Measurements from ENCODE around the gene SEPTIN2. TPM values are rescaled to one million over a fixed set of nuclear protein-coding genes. Genes with fewer than 3 reads are reported as not detected.
"Not testable (repeated sequence)": the region's sequence is repeated elsewhere in the genome, so short reads cannot be mapped to it uniquely, and the experiment has no call there.

SEPTIN2 gene
- polyA plus RNA-seq, 1 donor: 253 TPM

DNA sequence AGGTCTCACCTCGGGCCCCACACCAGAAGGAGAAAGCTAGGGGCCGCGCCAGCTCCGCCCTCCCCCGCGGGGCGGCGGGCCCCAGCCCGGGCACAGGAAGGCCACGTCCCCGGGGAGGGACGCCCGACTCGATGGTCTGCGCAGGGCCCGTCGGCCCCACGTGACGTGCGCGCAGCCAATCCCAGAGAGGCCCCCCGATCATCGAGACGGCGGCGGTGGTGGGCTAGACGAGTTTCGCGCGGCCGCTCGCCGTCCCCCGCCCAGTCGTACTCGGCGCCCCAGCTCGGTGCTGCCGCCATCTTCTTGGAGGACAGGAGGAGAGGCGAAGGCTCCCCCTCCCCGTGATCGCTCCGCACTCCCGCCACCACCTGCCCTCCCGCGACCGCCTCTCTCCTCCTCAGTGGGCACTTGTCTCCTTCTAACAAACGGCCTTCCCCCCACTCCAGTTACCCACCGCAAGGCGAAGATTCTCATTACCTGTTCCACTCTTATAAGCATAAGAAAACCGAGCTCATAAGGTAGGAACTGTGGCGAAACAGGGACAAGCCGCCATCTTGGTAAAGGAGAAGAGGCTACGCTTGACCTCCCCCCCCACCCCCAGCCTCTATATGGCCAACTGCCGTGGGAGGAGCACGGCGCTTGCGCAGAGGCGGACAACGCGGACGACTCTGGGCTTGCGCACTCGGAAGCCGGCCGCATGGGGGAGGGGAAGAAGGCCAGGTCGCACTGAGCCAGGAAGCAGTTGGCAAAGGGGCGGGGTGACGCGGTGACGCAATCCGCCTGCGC, 439 bp upstream of the SEPTIN2 start, which contains the start of gene HDLBP:
Gene HDLBP, minus strand, starts transcription at position 580 of the 786 bp plus-strand sequence. CDS start 48,803 bp downstream, outside the sequence.
- DNase-seq: peak; percentile 100

DNA sequence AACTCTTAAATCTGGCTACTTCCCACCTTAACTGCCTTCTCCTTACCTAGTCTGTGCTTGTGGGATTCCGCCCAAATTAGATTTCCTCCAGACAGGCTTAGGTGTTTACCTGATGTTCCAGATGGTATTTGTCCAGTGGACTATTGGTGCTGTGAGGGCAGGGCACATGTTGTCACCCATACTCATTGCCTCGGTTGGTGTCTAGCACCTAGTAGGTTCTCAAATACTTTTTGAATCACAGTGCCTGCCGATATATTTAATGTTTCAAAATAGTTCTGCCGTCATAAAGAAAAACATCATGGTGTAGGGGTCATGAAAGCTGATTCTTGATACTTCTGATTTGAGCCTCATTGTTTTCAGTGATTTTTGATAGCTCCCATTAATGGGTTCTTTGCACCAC, 1.1 kb downstream of the SEPTIN2 start:
- DNase-seq: no peak

GRCh38 chr2:241317391-241317790, 1.7 kb downstream of the SEPTIN2 start:
- DNase-seq: no peak

DNA sequence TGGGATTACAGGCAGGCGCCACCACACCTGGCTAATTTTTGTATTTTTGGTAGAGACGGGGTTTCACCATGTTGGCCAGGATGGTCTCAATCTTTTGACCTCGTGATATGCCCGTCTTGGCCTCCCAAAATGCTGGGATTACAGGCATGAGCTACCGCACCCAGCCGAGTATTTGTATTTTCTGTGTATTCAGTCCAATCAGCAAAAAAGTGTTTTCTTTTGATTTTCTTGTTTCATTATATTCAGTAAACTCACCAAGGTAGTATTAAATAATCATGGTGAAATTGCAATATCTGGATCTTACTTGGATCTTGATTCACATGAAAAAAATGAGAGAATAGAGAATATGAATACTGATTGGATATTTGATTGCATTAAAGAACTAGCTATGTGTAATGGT, 3.1 kb downstream of the SEPTIN2 start:
- not testable (repeated sequence) for DNase-seq

DNA sequence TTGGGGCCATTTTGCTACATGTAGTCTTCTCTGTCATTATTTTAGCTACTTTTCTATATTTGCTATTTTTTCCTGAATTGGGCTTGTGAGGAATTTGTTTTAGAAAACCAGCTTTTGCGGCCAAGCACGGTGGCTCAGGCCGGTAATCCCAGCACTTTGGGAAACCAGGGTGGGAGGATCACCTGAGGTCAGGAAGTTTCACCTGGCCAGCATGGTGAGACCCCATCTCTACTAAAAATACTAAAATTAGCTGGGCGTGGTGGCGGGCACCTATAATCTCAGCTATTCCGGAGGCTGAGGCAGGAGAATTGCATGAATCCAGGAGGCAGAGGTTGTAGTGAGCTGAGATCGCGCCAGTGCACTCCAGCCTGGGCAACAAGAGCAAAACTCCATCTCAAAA, 4.7 kb downstream of the SEPTIN2 start:
- DNase-seq: no peak

DNA sequence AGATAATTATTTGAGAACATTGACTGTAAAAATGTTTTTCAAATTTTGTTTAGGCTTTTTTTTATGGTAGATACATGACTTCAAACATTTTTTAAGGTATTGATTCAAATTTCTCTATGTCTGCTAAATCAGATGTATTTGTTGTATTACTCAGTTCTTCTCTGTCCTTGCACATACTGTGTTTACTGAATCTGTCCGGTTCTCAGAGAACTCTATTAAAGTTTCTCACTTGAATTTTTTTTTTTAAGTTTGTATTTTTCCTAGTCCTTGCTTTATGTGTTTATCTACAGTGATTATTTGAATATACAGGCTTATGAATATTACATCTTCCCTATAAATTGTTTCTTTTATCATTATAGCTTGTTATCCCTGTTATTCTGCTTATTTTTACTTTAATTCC, 5.3 kb downstream of the SEPTIN2 start:
- DNase-seq: no peak

- DNase-seq: no peak
These were observed 6.2 kb downstream of the SEPTIN2 start for GRCh38 chr2:241321886-241322285.

- DNase-seq: no peak
These were observed 8.1 kb downstream of the SEPTIN2 start for GRCh38 chr2:241323778-241324177.

DNA sequence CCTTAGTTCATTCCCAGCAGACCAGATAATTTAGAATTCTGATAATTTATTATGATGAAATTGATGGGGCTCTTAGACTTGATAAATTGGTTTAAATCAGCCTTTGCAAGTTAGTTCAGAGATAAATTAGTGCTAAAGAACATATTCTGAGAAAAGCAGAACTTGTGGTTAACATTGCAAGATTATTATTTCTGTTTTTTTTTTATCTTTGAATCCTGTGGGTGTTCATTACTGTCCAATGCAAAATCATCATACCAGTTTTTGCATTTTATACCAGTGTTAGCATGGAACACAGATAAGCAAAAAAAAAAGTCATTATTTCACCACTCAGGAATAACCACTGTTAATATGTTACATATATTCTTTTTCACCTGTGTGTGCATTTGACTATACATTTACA, 9.1 kb downstream of the SEPTIN2 start:
- no peak for DNase-seq

DNA sequence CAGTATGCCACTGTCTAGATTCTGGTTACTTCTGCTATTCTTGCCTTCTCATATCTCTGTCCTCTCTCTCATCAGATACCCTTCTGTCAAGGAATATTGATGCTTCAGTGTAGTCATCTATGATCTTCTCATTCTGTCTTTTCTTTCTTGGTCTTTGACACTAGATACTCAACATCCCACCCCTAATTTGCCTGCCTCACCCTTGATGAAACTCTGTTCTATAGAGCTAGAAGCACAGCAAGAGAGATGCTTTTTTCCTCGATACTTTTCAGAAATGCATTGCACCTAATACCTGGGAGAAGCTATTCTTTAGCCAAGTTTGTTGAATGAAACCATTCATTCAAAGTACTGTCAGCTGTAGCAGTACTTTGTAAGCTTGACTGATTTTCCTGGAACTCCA, 9.5 kb downstream of the SEPTIN2 start:
- DNase-seq: no peak

GRCh38 chr2:241329669-241330615, 14.2 kb downstream of the SEPTIN2 start:
- DNase-seq: no peak

DNA sequence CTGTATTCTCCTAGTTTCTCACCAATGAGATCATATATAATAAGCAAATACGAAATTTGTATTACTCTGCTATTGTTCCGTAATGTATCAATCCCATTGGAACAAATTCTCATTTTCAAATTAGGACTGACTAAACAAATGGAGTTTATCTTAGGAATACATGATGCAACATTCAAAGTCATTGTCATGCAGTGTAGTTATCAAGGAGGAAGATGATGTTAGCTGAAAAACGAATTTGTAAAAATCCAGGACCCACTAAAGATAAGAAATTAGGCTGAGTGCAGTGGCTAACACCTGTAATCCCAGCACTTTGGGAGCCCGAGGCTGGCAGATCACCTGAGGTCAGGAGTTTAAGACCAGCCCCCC, 14.9 kb downstream of the SEPTIN2 start:
- no peak for DNase-seq

DNA sequence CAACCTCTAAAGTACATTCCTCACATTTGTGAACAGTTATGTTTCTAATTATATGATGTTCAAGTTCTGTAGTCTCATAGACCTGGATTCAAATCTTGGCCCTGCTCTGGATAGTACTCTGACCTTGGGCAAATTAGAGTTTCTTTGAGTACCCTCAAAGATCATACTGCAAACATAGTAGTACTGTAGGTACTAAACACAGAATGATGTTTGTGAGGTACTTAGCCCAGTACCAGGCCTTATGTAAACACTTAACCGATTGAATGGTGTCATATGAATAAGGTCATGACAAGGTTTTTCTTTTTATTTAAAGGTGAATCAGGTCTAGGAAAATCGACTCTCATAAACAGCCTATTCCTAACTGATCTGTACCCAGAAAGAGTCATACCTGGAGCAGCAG, 19.1 kb downstream of the SEPTIN2 start:
- no peak for DNase-seq

GRCh38 chr2:241339839-241340630, 24.3 kb downstream of the SEPTIN2 start:
- DNase-seq: no peak

DNA sequence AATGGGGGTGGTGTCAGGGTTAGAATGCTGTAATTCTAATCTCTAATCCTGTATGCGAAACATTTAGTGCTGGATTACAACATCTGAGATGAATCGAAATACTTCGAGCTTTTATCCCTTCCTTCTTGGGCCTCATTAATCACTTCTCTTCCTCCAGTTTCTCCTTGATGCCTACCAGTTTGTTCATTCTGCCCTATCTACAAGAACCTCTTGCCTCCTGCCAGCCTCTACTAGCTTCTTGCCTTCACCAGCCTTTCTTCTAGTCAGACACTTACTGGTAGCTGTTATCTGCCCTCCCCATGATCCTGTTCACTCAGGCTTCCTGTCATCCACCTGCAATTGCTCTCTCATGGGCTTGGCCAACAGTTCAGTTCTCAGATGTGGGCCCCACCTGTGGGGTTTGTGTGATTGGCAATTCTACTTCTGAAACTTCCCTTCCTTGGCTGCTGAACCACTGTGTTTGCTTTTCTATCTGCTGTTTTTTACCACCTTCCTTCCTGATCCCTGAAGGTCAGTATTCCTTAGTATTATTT, 25.0 kb downstream of the SEPTIN2 start:
- no peak for DNase-seq

DNA sequence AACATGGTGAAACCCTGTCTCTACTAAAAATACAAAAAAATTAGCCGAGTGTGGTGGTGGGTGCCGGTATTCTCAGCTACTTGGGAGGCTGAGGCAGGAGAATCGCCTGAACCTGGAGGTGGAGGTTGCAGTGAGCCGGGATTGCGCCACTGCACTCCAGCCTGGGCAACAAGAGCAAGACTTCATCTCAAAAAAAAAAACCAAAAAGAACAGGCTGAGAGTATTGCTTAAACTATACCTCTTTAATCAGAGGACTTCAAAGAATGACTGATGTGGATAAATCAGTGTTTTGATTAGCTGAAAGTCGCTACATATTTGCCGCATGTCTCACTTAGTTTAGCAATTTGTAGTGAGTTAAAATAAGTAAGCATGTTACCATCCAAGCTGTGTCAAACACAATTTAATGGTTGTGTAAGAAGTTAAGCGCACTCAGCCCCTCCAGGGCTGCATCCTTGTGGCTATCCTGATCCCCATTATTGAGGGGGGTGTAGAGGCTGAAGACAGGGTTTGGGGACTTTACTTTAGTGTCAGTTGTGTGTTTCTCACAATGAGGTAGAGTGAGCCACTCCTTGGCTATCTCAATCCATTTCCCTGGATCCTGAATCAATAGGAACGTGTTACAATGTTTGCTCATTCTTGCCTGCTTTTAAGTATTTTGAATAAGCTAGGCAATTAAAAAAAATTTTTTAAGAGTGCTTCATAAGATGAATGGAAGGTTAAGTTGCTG, 29.4 kb downstream of the SEPTIN2 start:
- no peak for DNase-seq

DNA sequence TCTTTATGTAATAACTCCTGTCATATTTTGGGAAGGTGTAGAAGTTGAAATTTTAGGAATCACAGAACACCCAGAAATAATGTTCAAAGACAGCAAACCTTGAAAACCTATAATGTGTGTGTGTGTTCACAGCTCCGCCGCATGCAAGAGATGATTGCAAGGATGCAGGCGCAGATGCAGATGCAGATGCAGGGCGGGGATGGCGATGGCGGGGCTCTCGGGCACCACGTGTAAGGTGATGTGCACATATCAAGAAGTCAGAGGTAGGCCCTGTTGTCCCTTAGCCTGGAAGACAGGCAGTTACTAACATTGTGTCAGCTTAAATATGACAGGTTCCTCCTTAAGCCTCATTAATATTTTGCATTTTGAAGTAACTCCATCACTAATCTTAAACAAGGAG, 34.2 kb downstream of the SEPTIN2 start:
- no peak for DNase-seq

GRCh38 chr2:241350530-241350877, 34.8 kb downstream of the SEPTIN2 start:
- no peak for DNase-seq

DNA sequence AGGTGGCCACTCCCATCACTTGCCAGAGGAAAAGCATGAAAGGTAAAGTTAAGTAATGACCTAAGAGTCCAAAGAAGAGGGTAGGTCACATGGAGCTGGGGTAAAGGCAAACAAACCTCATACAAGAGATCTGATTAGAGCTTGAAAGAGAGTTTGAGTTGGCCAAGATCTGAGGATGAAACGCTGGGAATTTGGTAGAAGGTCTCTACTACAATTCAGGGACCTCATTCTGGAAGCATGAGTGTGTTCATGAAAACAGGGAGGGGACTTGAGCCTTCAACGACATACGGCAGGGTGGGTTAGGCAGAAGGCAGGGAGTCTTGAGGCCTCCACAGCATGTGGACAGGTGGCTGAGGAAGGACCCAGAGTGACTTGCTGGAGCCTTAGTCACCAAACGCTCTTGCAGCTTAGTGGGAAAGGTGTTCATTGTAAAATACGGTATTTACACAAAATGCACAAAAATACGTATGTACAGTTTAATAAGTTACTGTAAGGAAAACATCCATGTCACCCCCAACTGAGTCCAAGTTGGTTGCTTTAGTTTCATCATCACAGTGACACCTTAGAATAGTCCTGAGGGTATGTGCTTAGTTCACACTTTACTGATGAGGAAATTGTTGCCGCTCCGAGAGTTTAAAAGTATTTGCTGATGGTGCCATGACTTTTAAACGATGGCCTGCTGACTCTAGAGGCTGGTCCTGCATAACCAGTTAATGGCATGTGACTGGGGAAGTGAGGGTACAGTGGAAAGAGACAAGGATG, 35.3 kb downstream of the SEPTIN2 start:
- DNase-seq: no peak

- DNase-seq: no peak
These were observed 35.9 kb downstream of the SEPTIN2 start for GRCh38 chr2:241351640-241352031.

- no peak for DNase-seq
These were observed 36.5 kb downstream of the SEPTIN2 start for GRCh38 chr2:241352227-241352626.

All from hindlimb muscle (tissue), 1 donor.